HCT116 (cell line): Measurements from ENCODE around the gene SLC29A1. TPM values are rescaled to one million over a fixed set of nuclear protein-coding genes. Genes with fewer than 3 reads are reported as not detected.

ENCODE experiments used
- ATAC-seq: fragments of 200-7000 bp; cut with Tn5 transposase; 2 replicates; pipeline ENCODE4 v1.9.1; 2020; ENCODE audit warnings: mild to moderate bottlenecking, moderate library complexity
- BruUV-seq: library from RNA; stranded (reverse); fragments of 400-500 nt; replicated peaks from 2 replicates; lab custom pipeline; 2021; lab: Mats Ljungman, UMichigan
- CTCF ChIA-PET: fragments of 300-600 bp; sonication (Branson Sonifier 250); formaldehyde crosslinking; loops from one replicate; lab custom pipeline; 2021; ENCODE audit warnings: antibody characterized with exemption; lab: Charles Lee
- POLR2A ChIA-PET: fragments of 300-600, 350-600 bp; sonication (Branson Sonifier 250); formaldehyde crosslinking; loops from one replicate; lab custom pipeline; 2021; ENCODE audit warnings: antibody characterized with exemption; lab: Charles Lee
- RAD21 ChIA-PET, 2 experiments: fragments of 300-600 bp; sonication (Branson Sonifier 250); formaldehyde crosslinking; loops; one replicate each; lab custom pipeline; 2023; ENCODE audit warnings: low total read pairs in 2 of 2; ENCODE audit not compliant: uncharacterized antibody in 2 of 2, unreplicated experiment in 2 of 2, low non-redundant PET in 1 of 2; lab: Charles Lee
- DNase-seq: peaks from one replicate; pipeline ENCODE4 v3.0.0-alpha.2; 2010; ENCODE audit warnings: low read depth, low spot score
- H2AFZ ChIP-seq: fragments of 200-600 bp; shearing (Covaris generic), sonication (generic); 2 replicates; pipeline ENCODE4 v1.6.1; 2017; ENCODE audit warnings: low read depth, mixed run types, mixed read lengths, antibody characterized with exemption, low read length; ENCODE audit not compliant: poor library complexity, severe bottlenecking
- H3K27ac ChIP-seq: 2 replicates; pipeline ENCODE4 v1.5.1; 2012; ENCODE audit warnings: low read depth, low read length
- H3K27me3 ChIP-seq: fragments of 200-600 bp; sonication (generic); 2 replicates; pipeline ENCODE4 v1.6.1; 2016; ENCODE audit warnings: mixed run types, low read length, mixed read lengths; ENCODE audit not compliant: insufficient read depth
- H3K36me3 ChIP-seq, 2 experiments: fragments of 200-500 bp in 1 of 2; fragments of 200-600 bp in 1 of 2; sonication (Bioruptor generic) in 1 of 2; sonication (generic) in 1 of 2; 2 replicates each; pipeline versions ENCODE4 v1.5.1 to v1.6.1; 2014 to 2016; ENCODE audit warnings: low read length in 2 of 2, inconsistent platforms in 1 of 2, mixed read lengths in 1 of 2, mixed run types in 1 of 2; ENCODE audit not compliant: insufficient read depth in 2 of 2, control insufficient read depth in 1 of 2
- H3K4me1 ChIP-seq, 2 experiments: fragments of 200-600 bp in 1 of 2; sonication (generic) in 1 of 2; 2 replicates each; pipeline versions ENCODE4 v1.5.1 to v1.6.1; 2012 to 2017; ENCODE audit warnings: low read length in 2 of 2, inconsistent platforms in 1 of 2, mild to moderate bottlenecking in 1 of 2, mixed read lengths in 1 of 2, mixed run types in 1 of 2, moderate library complexity in 1 of 2; ENCODE audit not compliant: insufficient read depth in 2 of 2, control insufficient read depth in 1 of 2
- H3K4me2 ChIP-seq: fragments of 200-600 bp; sonication (generic); 2 replicates; pipeline ENCODE4 v1.6.1; 2017; ENCODE audit warnings: mixed run types, low read length, mixed read lengths
- H3K4me3 ChIP-seq, 2 experiments: fragments of 200-600 bp in 1 of 2; sonication (generic) in 1 of 2; replicated peaks in 1 of 2; 2 replicates each; pipeline ENCODE4 v1.5.1; 2011 to 2016; ENCODE audit warnings: low read length in 2 of 2, control low read depth in 1 of 2, low read depth in 1 of 2, mild to moderate bottlenecking in 1 of 2, mixed read lengths in 1 of 2, mixed run types in 1 of 2
- H3K79me2 ChIP-seq: fragments of 200-600 bp; sonication (generic); 2 replicates; pipeline ENCODE4 v1.6.1; 2017; ENCODE audit warnings: mild to moderate bottlenecking, mixed run types, low read length, moderate library complexity, mixed read lengths; ENCODE audit not compliant: insufficient read depth
- H3K9ac ChIP-seq: fragments of 200-600 bp; sonication (generic); 2 replicates; pipeline ENCODE4 v1.6.1; 2016; ENCODE audit warnings: low read length, mixed read lengths
- H3K9me2 ChIP-seq: fragments of 200-600 bp; sonication (generic), shearing (Covaris generic); 2 replicates; pipeline ENCODE4 v1.6.1; 2017; ENCODE audit warnings: mixed run types, mild to moderate bottlenecking, moderate library complexity; ENCODE audit not compliant: insufficient read depth
- H3K9me3 ChIP-seq, 2 experiments: fragments of 200-500 bp in 1 of 2; fragments of 200-600 bp in 1 of 2; sonication (Bioruptor generic) in 1 of 2; sonication (generic) in 1 of 2; 2 replicates each; pipeline ENCODE4 v1.6.1; 2014 to 2017; ENCODE audit warnings: low read length in 2 of 2, mixed read lengths in 2 of 2, inconsistent platforms in 1 of 2, low read depth in 1 of 2, mild to moderate bottlenecking in 1 of 2, mixed run types in 1 of 2, moderate library complexity in 1 of 2; ENCODE audit not compliant: control insufficient read depth in 1 of 2, insufficient read depth in 1 of 2
- H4K20me1 ChIP-seq: fragments of 200-600 bp; sonication (generic), shearing (Covaris generic); 2 replicates; pipeline ENCODE4 v1.6.1; 2017; ENCODE audit warnings: mixed run types, mild to moderate bottlenecking, moderate library complexity; ENCODE audit not compliant: insufficient read depth
- CBX3 ChIP-seq: IDR thresholded peaks from 2 replicates; pipeline ENCODE4 v1.6.1; 2012; ENCODE audit warnings: low read depth
- CEBPB ChIP-seq: IDR thresholded peaks from 2 replicates; pipeline ENCODE4 v1.6.1; 2012; ENCODE audit warnings: low read depth
- CTCF ChIP-seq, 3 experiments: fragments of 200-600 bp in 1 of 3; sonication (generic) in 1 of 3; IDR thresholded peaks in 2 of 3; conservative IDR thresholded peaks in 1 of 3; 2 replicates each; pipeline ENCODE4 v1.5.1; 2012 to 2017; ENCODE audit warnings: low read depth in 2 of 3, low read length in 2 of 3, antibody characterized with exemption in 1 of 3, borderline replicate concordance in 1 of 3, control low read depth in 1 of 3, mild to moderate bottlenecking in 1 of 3, mixed read lengths in 1 of 3, mixed run types in 1 of 3, moderate library complexity in 1 of 3; ENCODE audit not compliant: insufficient read depth in 1 of 3
- ELF1 ChIP-seq: IDR thresholded peaks from 2 replicates; pipeline ENCODE4 v1.6.1; 2012; ENCODE audit warnings: low read depth, borderline replicate concordance
- EZH2 ChIP-seq: fragments of 200-600 bp; sonication (generic); IDR thresholded peaks from 2 replicates; pipeline ENCODE4 v1.6.1; 2017; ENCODE audit warnings: antibody characterized with exemption, mixed run types
- EZH2phosphoT487 ChIP-seq: fragments of 200-600 bp; IDR thresholded peaks from 2 replicates; pipeline ENCODE4 v1.6.1; 2018; ENCODE audit warnings: antibody characterized with exemption, borderline replicate concordance
- FOSL1 ChIP-seq: IDR thresholded peaks from 2 replicates; pipeline ENCODE4 v1.6.1; 2012; ENCODE audit warnings: low read depth
- JUND ChIP-seq: IDR thresholded peaks from 2 replicates; pipeline ENCODE4 v1.6.1; 2012
- SIN3A ChIP-seq: IDR thresholded peaks from 2 replicates; pipeline ENCODE4 v1.6.1; 2012; ENCODE audit warnings: low read depth
- SRF ChIP-seq: IDR thresholded peaks from 2 replicates; pipeline ENCODE4 v1.6.1; 2012; ENCODE audit warnings: low read depth
- ZNF274 ChIP-seq: fragments of 200-500 bp; sonication (Bioruptor generic); IDR thresholded peaks from 2 replicates; pipeline ENCODE4 v1.6.1; 2014; ENCODE audit warnings: mild to moderate bottlenecking, low read depth, low read length, inconsistent platforms
- intact Hi-C: fragments of 100-400 bp; cut with micrococcal nuclease; formaldehyde crosslinking; loops from 2 replicates; pipeline ENCODE4 v1.10.0; 2022
- total RNA-seq: library from RNA; stranded (reverse); gene quantifications from one replicate; pipeline ENCODE4 v1.2.1, GENCODE V29; 2021; ENCODE audit not compliant: unreplicated experiment
- TF ChIP-seq, protein P1 (sequence below): IDR thresholded peaks from 2 replicates; pipeline ENCODE4 v1.6.1; 2012

SLC29A1 gene
- total RNA-seq, 1 experiment from 2014 or later, result 67.6 TPM

GRCh38 chr6:44255871-44256774 is 32.7 kb downstream of the SLC29A1 start:
- Histone ChIP-seq H3K36me3 (peaks cover 29 to 41% of the 10 kb centered on the region in 2 experiments; a peak in 3 of 4 replicates), H4K20me1 (peaks cover 32% of the 10 kb centered on the region; the same call in 1 of the 2 replicates), H3K27ac (peak overlapping the region; percentile 95), H3K4me3 (peak overlapping the region; percentile 59 to 92), H3K4me2 (peak overlapping the region; percentile 99), H3K9me2 (no peaks in the 10 kb centered on the region), H3K9ac (peak overlapping the region; percentile 93), H2AFZ (no peak overlapping the region), H3K27me3 (no peaks in the 10 kb centered on the region), H3K4me1 (peaks cover 2 to 25% of the 10 kb centered on the region in 2 experiments; a peak in 3 of 4 replicates), H3K79me2 (peaks cover 33% of the 10 kb centered on the region), H3K9me3 (no peaks in the 10 kb centered on the region)
- TF ChIP-seq, protein P1, sequence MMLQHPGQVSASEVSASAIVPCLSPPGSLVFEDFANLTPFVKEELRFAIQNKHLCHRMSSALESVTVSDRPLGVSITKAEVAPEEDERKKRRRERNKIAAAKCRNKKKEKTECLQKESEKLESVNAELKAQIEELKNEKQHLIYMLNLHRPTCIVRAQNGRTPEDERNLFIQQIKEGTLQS, result no peak
- TF ChIP-seq CEBPB (no peak), CTCF (IDR thresholded peaks at IDR 0.05 in 2 of 3, conservative IDR thresholded peaks at IDR 0.05 in 1 of 3; ENCODE audit: borderline replicate concordance in 1 of 3, insufficient read depth in 1 of 3, low read depth in 2 of 3, low read length in 2 of 3) (no peak), ZNF274 (no peak), JUND (no peak), SRF (no peak), EZH2phosphoT487 (no peak), CBX3 (no peak), ELF1 (no peak), EZH2 (no peak), SIN3A (no peak), FOSL1 (no peak)
- RAD21 ChIA-PET, result interaction anchor here in 1 of 2 experiments (0.9 kb wide), 1 partner anchor 12 kb away, joined by 3 read pairs; no protein-coding TSS in a partner anchor
- DNase-seq, result no peak
- peak; percentile 9 for ATAC-seq
- CTCF ChIA-PET, result interaction anchor here (0.6 to 2.0 kb wide), 13 partner anchors 10 to 160 kb away, joined by 3 to 16 read pairs (median 4); partner anchors contain the start of genes AARS2 and HSP90AB1
- BruUV-seq, result TSS peak; percentile 38
- intact Hi-C loops, result loop anchor here (2.0 kb wide), 1 partner anchor 83 kb away; no protein-coding TSS in a partner anchor
- POLR2A ChIA-PET, result interaction anchor here (0.6 to 3.4 kb wide), 8 partner anchors 9 to 84 kb away, joined by 3 to 74 read pairs (median 4); partner anchors contain the start of genes HSP90AB1 and SLC29A1
